ENCODE data around the gene ASPG.
A peak's percentile ranks its signal among the peaks of the same experiment; 100 is the strongest.

ASPG gene

DNA sequence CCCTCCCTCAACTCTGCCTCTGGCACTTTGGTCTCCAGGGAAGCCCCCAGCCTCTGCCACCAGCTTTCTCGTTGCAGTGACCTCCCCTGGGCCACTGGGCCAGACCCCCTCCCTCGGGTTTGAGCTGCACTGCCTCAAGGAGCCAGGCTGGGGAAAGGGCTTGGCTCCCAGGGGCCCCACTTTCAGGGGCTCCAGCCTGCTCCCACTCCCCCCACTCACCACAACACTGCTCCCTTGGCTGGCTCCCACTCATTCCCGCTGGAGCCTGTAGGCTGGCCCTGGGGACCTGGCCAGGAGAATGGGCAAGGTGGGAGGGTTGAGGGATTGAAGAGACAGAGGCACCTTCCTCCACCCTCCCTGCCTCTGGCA is 33.6 kb downstream of the ASPG start:
- DNase-seq, result no peak

DNA sequence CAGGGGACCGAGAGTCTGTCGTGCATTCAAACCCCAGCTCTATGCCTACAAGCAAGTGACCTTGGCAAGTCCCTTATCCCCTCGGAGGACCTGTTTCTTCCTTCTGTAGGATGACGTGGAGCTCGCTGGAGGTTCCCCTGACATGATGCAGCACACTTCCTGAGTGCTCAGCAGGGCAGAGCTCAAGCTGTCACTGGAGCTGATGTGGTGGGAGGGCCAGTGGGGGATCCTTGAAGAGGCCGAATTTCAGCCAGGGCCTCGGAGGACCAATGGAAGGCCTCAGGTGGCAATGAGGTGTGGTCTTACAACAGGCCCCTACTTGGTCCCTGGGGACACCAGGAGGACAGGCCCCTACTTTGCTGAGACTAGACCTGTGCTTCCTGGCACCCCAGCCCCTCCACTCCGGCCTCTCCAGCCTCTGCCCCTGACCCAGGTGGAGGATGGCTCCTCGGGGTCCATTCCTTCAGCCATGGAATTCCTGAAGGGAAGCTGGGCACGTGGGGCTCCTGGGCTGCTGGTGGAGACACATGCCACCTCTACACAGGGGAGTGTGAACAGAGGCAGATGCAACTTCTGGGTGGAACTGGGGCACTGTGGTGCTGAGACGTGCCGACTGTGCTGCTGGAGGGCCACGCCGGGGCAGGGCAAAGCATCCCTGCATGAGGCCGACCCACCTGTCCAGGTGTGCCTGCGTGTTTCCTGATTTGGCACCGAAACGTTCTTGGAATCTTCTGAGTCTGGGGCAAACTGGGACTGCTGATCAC is 34.2 kb downstream of the ASPG start:
- no peak for DNase-seq

DNA sequence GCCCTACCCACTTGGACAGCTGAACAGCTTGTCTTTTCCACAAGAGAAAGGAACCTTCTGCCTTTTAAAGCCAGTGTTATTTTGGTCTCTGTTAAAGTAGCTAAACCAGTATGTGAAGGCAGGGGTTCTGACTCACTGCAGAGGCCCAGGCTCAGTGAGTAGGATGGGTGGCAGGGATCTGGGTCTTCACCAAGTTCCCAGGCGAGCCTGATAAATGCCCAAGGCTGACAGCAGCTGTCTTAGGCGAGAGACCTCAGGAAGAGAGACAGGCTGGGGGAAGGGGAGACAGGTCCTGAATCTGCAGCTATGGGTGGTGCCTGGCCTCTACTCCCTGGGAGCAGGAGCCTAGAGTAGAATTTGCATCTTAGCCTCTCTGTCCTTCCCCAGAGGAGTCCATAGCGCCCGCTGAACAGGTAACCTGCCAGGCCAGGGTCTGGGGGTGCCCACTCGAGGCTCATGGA is 34.8 kb downstream of the ASPG start:
- no peak for DNase-seq

DNA sequence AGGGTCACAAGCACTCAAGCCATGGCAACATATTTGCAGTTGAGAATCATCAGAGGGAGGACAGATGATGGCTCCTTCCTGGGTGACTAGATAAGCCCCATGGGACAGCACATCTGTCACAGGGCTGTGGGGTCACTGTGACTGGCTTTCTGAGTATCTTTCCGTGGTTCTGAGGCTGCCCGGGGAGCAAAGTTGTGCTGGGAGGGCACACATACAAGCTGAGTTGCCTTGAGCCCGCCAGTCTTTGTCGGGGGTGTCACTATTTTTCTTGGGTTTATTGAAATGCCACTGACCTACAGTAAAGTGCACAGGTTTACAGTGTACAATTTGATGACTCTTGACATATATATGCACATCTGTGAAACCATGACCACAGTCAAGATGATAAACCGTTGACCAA is 35.6 kb downstream of the ASPG start:
- no peak for DNase-seq

DNA sequence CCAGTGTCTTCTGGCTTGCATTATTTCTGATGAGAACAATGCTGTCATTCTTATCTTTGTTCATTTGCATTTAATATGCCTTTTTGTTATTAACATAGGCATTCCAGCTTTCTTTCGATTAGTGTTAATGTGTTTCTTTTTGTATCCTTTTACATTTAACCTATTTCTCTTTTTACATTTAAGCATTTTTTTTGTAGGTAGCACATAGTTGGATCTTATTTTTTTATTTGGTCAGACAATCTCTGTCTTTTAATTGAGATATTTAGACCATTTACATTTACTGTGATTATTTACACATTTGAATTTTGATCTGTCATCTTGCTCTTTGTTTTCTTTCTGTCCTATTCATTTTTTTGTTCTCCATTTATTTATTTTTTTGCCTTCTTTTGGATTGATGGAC is 38.4 kb downstream of the ASPG start:
- no peak for DNase-seq

DNA sequence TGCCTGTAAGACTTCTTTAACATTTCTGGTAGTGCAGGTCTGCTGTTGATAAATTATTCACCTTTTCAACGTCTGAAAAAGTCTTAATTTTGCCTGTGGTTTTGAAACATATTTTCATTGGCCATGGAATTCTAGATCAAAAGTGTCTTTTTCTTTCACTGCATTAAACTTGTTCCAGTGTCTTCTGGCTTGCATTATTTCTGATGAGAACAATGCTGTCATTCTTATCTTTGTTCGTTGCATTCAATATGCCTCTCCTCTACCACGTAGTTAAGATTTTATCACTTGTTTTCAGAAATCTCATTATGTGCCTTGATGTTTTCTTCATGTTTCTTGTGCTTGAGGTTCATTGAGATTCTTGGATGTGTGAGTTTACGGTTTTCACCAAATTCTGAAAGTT is 39.5 kb downstream of the ASPG start:
- DNase-seq, result no peak

DNA sequence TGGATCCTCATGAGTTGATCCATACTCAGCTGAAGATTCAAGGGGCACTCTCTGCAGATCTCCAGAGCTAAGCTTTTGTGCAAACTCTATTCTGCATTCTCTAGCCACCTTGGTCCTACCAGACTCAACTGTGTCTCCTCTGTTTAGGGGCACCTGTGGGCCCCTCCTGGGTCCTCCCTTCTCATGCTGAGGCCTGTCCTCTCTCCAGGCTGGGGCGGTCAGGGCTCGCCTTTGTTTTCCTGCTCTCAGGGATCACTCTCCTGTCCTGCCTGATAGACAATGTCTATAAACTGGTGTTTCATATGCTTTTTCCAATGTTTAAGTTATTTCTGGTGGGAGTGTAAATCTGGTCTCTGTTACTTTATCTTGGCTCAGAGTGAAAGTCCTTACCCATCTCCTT is 41.3 kb downstream of the ASPG start:
- no peak for DNase-seq

DNA sequence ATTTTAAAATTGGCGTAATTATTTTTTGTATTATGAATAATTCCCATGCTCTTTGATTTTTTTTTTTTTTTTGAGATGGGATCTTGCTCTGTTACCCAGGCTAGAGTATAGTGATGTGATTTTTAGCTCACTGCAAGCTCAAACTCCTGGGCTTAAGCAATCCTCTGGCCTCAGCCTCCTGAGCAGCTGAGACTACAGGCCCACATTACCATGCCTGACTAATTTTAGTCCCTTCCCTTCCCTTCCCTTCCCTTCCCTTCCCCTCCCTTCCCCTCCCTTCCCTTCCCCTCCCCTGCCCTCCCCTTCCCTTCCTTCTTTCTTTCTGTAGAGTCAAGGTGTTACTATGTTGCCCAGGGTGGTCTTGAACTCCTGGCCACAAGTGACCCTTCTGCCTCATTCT is 43.5 kb downstream of the ASPG start:
- DNase-seq, result no peak

DNA sequence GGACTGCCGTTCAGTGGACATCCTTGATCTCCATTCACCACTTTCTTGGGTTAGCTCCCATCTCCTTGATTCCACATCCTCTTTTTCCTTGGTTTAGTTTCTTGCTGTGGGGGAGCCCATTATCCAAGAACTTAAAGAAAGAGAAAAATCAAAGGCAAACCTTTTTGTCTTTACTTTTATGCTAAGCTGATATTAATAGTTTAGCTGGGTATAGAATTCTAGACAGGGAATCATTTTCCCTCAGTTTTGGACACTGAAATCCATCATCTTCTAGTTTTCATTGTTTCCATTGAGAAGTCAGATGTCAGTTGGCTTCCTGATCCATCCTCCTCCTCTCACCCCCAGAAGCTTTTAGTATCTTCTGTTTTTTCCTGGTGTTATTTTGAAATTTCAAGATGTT is 44.1 kb downstream of the ASPG start:
- no peak for DNase-seq

DNA sequence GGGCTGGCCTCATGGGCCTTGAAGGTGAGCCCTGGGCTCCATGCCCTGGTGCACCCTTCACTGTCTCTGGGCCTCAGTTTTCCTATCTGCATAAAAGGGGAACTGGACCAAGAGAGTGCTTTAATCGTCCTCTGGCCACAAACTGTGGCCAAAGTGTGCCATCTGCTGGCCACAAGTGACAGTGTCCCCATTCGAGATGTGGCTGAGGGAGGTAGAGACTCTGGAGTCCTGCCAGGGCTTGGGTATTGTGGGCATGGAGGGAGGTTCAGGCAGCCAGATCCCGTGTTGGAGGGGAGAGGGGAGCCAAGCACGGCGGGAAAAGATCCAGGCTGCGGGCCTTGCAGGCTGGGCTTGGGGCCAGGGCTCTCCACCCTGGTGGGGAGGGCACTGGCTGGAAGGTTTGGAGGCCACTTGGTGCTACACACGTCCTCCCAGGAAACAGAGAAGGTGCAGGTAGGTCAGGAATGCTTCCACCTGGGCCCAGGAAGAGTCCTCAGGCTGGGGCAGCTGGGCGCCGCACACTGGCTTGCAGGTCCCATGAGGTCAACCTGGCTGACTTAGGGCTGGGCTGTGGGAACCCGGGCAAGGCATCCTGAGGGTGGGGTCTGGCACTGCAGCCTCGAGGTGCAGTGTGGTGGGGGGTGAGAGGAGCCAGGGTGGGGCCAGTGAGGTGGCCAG is 45.6 kb downstream of the ASPG start:
- DNase-seq, result no peak

DNA sequence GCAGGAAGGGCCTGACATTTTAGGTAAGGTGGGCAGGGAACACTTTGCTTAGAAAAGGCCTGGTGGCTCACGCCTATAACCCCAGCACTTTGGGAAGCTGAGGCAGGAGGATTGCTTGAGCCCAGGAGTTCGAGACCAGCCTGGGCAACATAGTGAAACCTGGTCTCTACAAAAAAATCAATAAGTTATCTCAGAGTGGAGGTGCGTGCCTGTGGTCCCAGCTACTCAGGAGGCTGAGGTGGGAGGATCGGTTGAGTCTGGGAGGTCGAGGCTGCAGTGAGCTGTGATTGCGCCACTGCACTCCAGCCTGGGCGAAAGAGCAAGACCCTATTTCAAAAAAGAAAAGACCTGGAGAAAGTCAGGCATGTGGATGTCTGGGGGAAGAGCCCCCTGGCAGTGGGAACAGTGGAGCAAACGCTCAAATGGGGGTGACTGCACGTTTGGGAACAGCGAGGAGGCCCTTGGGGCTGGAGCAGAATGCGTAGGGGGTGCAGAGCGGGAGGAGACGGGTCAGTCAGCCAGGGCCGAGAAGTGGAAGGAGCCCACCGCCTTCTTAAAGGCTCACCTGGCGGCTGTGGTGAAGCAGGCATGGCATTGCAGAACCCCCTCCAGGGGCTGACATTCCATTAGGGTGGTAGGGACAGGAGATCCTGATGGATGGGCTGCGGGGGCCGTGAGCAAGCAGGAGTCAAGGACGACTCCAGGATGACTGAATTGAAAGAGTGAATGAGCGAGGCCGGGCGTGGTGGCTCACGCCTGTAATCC is 46.6 kb downstream of the ASPG start:
- no peak for DNase-seq

DNA sequence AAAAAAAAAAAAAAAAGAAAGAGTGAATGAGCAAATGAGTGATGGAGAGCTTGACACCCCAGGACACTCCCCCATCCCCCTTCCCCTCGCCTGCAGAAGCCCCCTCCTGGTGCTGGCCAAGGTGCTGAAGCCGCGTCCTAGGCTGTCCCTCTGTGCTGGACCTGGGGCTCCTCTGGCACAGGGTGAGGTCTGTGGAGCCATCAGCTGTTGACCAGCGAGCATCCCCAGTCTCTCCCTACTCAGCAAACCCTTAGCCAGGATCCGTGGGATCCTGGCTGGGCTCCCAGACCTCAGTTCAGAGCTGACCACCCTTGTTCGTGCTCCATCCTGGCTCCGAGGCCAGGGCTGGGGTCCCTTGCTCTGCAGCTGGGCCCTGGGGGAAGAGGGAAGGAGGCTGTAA is 47.5 kb downstream of the ASPG start:
- no peak for DNase-seq

DNA sequence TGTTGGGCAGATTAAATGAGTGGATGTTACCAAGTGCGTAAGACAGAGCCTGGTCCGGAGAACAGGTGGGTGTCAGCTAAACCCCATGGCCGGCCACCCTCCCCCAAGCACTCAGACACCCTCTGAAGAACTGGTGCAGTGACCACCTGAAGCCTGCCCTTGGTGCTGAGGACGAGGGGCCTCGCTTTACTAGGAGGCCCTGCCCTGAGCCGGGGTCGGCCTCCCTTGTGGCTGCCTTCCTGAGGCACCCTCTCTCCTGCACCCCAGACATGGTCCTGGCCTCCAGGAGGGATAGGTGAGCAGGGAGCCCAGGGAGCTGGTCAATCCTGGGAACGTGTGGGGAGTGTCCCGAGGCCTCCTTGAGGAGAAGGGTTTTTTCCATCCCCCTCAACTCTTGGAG is 48.0 kb downstream of the ASPG start:
- no peak for DNase-seq

DNA sequence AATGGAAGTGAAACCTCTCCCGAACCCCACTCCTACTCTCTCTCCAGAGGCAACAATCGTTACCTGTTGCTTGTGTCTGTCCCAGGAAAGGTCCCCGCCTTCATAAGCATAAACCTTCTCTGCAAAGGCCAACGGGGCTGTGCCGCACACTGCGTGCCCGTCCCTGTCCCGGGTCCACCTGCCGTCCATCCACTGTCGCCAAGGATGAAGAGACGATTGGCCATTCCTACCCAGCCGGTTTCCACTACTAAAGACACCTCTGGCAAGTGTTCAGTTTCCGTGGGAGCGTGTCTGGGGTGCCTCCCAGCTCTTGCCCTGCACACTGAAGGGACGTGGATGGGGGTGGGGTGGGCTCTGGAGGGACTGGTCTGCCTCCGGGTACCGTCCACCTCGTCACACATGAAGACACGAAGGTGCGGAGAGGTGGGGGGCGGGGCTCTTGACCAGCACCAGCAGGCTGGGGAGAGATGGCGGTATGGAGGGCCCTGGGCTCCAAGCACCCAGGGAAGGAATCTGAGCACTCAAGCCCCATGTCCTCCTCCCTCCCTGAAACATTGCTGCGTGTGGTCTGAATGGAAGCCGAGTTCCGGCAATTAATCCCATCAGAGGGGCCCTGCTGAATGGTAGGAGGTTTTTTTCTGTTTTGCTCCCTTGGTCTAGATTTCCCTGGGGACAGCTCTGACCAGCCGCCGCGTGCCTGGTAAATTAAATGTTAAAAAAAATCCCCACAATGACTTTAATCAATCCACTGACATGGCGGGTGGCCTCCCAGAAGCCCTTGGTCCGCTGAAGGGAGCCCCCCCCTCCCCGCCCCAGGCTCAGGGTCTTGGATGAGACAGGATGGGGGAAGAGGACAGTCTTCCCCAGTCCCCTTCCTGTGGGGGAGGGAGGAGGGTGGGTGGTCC is 48.8 kb downstream of the ASPG start:
- DNase-seq, result no peak

DNA sequence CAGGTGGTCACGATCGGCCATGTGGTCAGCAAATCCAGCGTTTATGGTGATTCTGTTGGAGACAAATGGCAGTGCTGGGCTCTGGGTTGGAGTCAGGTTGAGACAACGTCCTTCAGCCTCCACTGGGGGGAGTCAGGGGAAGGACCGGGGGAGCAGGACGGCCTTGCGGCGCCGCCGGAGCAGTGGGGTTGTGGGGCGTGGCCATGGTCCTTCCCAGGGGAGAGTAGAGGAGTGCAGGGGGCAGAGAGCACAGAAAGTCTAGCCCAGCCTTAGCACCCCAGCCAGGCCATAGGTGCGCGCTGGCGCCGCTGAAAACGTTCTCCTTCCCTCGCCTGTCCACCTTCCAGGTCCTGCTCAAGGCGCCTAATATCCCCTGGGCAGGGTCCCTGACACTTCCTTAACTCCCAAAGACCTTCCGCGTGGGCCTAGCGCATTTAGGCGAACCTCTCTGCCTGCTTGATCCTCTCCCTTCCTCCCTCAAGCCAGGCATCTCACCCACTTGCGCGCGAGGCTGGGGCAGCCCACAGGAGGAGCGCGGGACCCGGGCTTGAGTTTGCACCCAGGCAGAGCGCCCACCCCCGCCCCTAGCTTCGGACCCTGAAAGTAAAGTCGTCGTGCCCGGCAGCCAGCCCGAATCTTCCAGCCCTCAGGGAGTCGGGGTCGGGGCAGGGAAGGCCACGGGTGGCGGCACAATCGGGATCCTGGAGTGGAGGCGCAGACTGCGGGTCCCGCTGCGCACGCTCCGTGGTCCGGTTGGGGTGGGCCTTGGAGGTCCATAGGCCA is 49.8 kb downstream of the ASPG start:
- no peak for DNase-seq

DNA sequence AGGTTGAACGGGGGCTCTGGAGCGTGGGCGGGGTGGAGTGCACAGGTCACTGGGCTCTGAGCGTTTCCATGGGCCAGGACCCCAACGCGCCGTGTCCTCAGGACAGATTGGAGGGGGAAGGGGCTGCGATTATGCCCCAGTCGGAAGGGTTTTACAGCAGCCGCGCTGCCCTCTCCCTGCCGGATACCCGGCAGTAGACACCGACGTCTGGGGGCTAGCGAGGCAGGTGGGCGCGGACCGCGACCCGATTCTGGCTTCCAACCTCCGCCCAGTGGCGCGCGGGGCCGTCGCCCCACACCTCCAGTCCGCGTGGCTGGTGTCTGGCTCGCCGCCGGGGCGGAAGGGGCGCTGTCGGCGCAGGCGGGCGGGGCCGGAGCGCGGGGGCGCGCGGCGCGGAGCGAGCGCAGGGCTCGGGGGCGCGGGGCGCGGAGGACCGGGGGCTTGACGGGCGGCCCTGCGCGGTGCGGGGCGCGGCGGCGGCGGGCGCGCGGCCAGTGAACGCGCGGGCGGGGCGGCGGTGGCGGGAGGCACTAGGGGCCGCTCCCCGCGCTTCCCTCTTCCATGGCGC is 50.5 kb downstream of the ASPG start:
- no peak for DNase-seq

DNA sequence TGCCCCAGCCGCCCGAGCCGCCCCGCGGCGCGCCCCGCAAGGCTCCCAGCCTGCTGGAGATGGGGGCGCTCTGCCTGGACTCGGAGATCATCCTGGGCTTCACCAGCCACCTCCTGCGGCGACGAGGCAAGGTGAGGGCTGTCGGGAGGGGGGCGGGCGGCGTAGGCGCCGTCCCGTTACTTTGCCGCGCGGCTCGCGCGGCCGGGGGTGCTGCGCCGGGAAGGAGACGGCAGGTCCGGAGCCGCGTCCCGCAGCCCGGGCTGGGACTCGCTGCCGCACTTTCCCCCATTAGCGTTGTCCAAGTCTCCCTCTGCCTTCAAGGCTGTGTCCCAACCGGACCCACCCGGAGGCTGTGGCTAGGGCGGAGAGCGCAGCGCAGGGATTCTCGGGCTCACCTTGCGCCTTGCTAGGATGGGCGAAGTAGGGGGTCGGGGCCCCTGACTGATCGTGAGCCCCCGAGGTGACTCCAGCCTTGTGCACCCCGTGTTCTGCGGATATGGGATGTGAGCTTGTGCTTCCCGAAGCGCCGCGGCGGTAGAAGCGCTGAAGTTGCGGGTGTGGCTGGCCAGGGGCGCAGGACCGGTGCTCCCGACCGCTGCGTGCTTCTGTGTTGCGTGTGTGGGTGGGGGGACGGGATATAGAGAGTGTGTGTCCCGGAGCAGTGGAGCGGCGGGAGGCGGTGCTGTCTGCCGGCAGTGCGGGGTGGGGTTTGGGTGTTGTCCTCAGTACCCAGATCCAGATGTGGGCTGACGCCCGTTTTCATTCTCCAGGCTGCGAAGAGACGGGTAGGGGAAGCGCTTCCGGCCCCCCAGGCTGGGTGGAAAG is 51.2 kb downstream of the ASPG start:
- DNase-seq, result no peak

DNA sequence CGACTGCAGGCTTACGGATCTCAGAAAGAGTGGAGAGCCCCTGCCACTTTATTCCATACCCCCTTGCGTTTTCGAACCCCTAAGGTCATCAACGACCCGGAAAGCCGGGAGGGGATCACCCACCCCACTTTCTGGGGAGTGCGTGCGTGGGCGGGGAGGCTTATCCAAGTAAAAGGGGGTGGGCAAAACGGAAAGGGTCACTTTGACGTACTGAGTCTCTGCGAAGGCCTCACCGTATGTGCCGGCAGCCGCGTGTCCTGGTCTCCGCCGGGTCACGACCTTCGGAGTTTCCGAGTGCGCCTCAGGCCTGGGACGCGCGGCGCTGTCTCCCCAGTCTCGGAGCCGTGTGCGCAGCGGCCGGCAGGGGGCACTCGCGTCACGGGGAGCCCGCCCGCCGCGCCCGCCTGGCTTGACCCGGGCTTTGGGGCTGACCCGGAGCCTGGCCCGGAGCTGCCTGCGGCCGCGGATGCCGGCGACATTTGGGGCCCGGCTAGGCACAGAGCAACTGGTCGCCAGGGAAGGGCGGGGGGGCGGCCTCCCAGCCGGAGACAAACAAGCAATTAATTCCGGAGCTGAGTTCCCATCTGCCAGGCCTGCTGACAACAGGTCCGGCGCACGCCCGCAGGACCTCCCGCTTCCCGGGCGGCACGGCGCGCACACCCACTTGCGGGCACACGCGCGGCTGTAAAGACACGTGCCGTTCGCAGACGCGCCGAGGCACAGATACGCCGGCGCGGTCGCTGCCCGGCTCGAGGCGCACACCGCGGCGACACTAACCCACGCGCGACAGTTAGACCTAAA is 52.0 kb downstream of the ASPG start:
- peak; percentile 69 for DNase-seq

DNA sequence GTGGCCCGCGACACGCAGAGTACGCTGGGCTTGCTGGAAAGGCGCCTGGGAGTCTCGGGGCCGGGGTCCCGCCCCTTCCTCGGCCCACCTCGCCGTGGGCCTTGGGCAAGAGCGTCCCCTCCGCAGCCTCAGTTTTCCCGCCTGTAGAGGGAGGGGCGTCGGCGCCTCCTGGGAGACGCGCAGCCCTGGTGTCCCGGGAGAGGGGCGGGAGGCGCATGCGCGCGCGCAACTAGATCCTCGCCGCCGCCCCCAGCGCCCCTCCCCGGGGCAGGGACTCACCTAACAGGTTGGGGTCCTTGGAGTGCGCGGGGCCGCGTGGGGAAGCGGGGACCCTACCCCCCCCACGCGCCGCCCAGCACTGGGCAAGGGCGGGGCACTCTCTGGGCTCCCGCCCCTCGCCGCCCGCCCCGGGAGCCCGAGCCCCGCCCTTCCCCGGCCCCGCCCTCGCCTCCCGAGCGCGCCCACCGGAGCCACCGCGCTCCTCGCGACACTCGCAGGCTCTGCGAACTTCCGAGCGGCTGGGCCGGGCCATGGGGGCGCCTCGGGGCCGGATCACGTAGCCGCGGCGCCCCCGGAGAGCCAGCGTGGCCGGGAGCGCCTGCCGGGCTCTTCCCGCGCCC is 52.7 kb downstream of the ASPG start, which contains the start of gene KIF26A:
TSS of gene KIF26A (plus strand) at position 490 of the 620 bp plus-strand sequence. CDS start 136 bp downstream, outside the sequence.
- DNase-seq, result peak; percentile 29
